Kidney epithelial cell (primary cell): Measurements from ENCODE around the gene ULK4. TPM values are rescaled to one million over a fixed set of nuclear protein-coding genes. Genes with fewer than 3 reads are reported as not detected.

Source experiments
- DNase-seq: peaks from one replicate; pipeline ENCODE4 v3.0.0-alpha.2; 2010; ENCODE audit warnings: low read depth
- H3K27me3 ChIP-seq: 2 replicates; pipeline ENCODE4 v1.6.0; 2011; ENCODE audit warnings: low read length; ENCODE audit not compliant: control insufficient read depth, insufficient read depth
- H3K36me3 ChIP-seq: 2 replicates; pipeline ENCODE4 v1.5.1; 2011; ENCODE audit warnings: low read length; ENCODE audit not compliant: control insufficient read depth, insufficient read depth
- H3K4me3 ChIP-seq: 2 replicates; pipeline ENCODE4 v1.5.1; 2011; ENCODE audit warnings: low read depth, mild to moderate bottlenecking, control low read depth, low read length
- CTCF ChIP-seq: IDR thresholded peaks from 2 replicates; pipeline ENCODE4 v1.5.1; 2011; ENCODE audit warnings: mild to moderate bottlenecking, moderate library complexity, low read length, control low read depth, inconsistent platforms; ENCODE audit not compliant: insufficient read depth, poor library complexity, severe bottlenecking
- total RNA-seq: library from RNA; depleted of rRNA; stranded (reverse); fragments of >200 nt; gene quantifications from 2 replicates; pipeline ENCODE4 v1.2.3, GENCODE V29; 2015

ULK4 gene
- total RNA-seq, 1 donor from 2014 or later = 18.3 TPM

GRCh38 chr3:41579861-41580260 is 382.0 kb downstream of the ULK4 start:
- H3K27me3 ChIP-seq = no peaks in the 10 kb centered on the region
- no peak for DNase-seq
- H3K36me3 ChIP-seq = no peaks in the 10 kb centered on the region
- no peak overlapping the region for H3K4me3 ChIP-seq
- no peak for TF ChIP-seq CTCF

GRCh38 chr3:41578798-41579197 is 383.1 kb downstream of the ULK4 start:
- no peaks in the 10 kb centered on the region for H3K27me3 ChIP-seq
- no peak for TF ChIP-seq CTCF

GRCh38 chr3:41575724-41576123 is 386.2 kb downstream of the ULK4 start:
- Histone ChIP-seq H3K4me3 (no peak overlapping the region), H3K36me3 (no peaks in the 10 kb centered on the region), H3K27me3 (no peaks in the 10 kb centered on the region)
- no peak for DNase-seq
- no peak for TF ChIP-seq CTCF

More at GRCh38 chr3:41578798-41579197, 383.1 kb downstream of the ULK4 start:
- Histone ChIP-seq H3K4me3 (no peak overlapping the region), H3K36me3 (no peaks in the 10 kb centered on the region)
- no peak for DNase-seq

- no peak for DNase-seq
- Histone ChIP-seq H3K27me3 (no peaks in the 10 kb centered on the region), H3K4me3 (no peak overlapping the region), H3K36me3 (no peaks in the 10 kb centered on the region)
- no peak for TF ChIP-seq CTCF
Measured at GRCh38 chr3:41574900-41575299, 387.0 kb downstream of the ULK4 start.

GRCh38 chr3:41573591-41573990 is 388.3 kb downstream of the ULK4 start:
- no peak for DNase-seq
- TF ChIP-seq CTCF = no peak
- H3K4me3 ChIP-seq = no peak overlapping the region
- H3K36me3 ChIP-seq = no peaks in the 10 kb centered on the region
- H3K27me3 ChIP-seq = no peaks in the 10 kb centered on the region

- H3K36me3 ChIP-seq = no peaks in the 10 kb centered on the region
- TF ChIP-seq CTCF = no peak
- no peaks in the 10 kb centered on the region for H3K27me3 ChIP-seq
- DNase-seq = no peak
- H3K4me3 ChIP-seq = no peak overlapping the region
Measured at GRCh38 chr3:41572092-41572491, 389.8 kb downstream of the ULK4 start.
